PFSK-1 (cell line): Measurements from ENCODE around the gene PIK3R5.

Source experiments
- FOXP2 ChIP-seq: optimal IDR thresholded peaks from 2 replicates; pipeline ENCODE3; 2011; ENCODE audit warnings: borderline replicate concordance, control low read depth, inconsistent platforms; ENCODE audit not compliant: insufficient read depth; ENCODE audit errors: extremely low read length, extremely low read depth
- POLR2AphosphoS5 ChIP-seq: IDR thresholded peaks from 2 replicates; pipeline ENCODE4 v1.6.1; 2012; ENCODE audit warnings: low read depth, mild to moderate bottlenecking, control low read depth, low read length, moderate library complexity
- REST ChIP-seq, 2 experiments: IDR thresholded peaks; 2 replicates each; pipeline versions ENCODE4 v1.6.1 to v1.8.0; 2011 to 2012; ENCODE audit warnings: low read depth in 2 of 2, low read length in 2 of 2, control low read depth in 1 of 2, inconsistent platforms in 1 of 2, mild to moderate bottlenecking in 1 of 2, moderate library complexity in 1 of 2; ENCODE audit not compliant: insufficient read depth in 1 of 2
- SIN3A ChIP-seq: IDR thresholded peaks from 2 replicates; pipeline ENCODE4 v1.6.1; 2012; ENCODE audit warnings: mild to moderate bottlenecking, low read length, moderate library complexity, borderline replicate concordance; ENCODE audit not compliant: insufficient read depth
- TAF1 ChIP-seq: IDR thresholded peaks from 2 replicates; pipeline ENCODE4 v1.6.1; 2012; ENCODE audit warnings: low read length, control low read depth, borderline replicate concordance; ENCODE audit not compliant: insufficient read depth

The PIK3R5 gene

GRCh38 chr17:8946476-8946875 lies 19.0 kb downstream of the PIK3R5 start:
- TF ChIP-seq POLR2AphosphoS5 (no peak), REST (IDR thresholded peaks at IDR 0.05; ENCODE audit: insufficient read depth in 1 of 2, low read depth in 2 of 2, low read length in 2 of 2) (no peak), SIN3A (no peak), TAF1 (no peak), FOXP2 (no peak)

- TF ChIP-seq REST (IDR thresholded peaks at IDR 0.05; ENCODE audit: insufficient read depth in 1 of 2, low read depth in 2 of 2, low read length in 2 of 2) (no peak), TAF1 (no peak), POLR2AphosphoS5 (no peak), SIN3A (no peak), FOXP2 (no peak)
Observed at GRCh38 chr17:8946071-8946470, 19.4 kb downstream of the PIK3R5 start.

- TF ChIP-seq TAF1 (no peak), POLR2AphosphoS5 (no peak), FOXP2 (no peak), REST (IDR thresholded peaks at IDR 0.05; ENCODE audit: insufficient read depth in 1 of 2, low read depth in 2 of 2, low read length in 2 of 2) (no peak), SIN3A (no peak)
Observed at GRCh38 chr17:8944748-8945147, 20.8 kb downstream of the PIK3R5 start.

GRCh38 chr17:8944083-8944482 lies 21.4 kb downstream of the PIK3R5 start:
- TF ChIP-seq FOXP2 = no peak
- no peak for TF ChIP-seq TAF1
- no peak for TF ChIP-seq SIN3A
- no peak for TF ChIP-seq POLR2AphosphoS5

- TF ChIP-seq FOXP2 (no peak), TAF1 (no peak), SIN3A (no peak), REST (IDR thresholded peaks at IDR 0.05; ENCODE audit: insufficient read depth in 1 of 2, low read depth in 2 of 2, low read length in 2 of 2) (no peak), POLR2AphosphoS5 (no peak)
Observed at GRCh38 chr17:8941980-8942622, 23.4 kb downstream of the PIK3R5 start.
